NCI-H526 (cell line): ENCODE data around the gene IGFBP2.

Source experiments
- DNase-seq, 2 experiments: peaks; one replicate each; lab custom pipeline; 2025; lab: John Stamatoyannopoulos, UW

IGFBP2 gene

GRCh38 chr2:216702756-216703155 lies 69.5 kb downstream of the IGFBP2 start:
- DNase-seq: no peak

- DNase-seq: no peak
Observed at GRCh38 chr2:216710551-216711301, 77.5 kb downstream of the IGFBP2 start.

GRCh38 chr2:216711348-216711747 lies 78.1 kb downstream of the IGFBP2 start:
- no peak for DNase-seq

GRCh38 chr2:216713691-216714336 lies 80.6 kb downstream of the IGFBP2 start:
- DNase-seq: no peak
